Measurements from ENCODE around the gene RHBDF1. TPM values are rescaled to one million over a fixed set of nuclear protein-coding genes. Genes with fewer than 3 reads are reported as not detected.

Gene RHBDF1
- total and polyA plus RNA-seq, 9 of the 15 experiments (the other 6 are each of a cell fraction or from before 2014, with no cell fraction given): 1.0 to 8.2 (median 4.2) TPM

- Histone ChIP-seq H4K20me1 (replicated peaks; ENCODE audit: control insufficient read depth, insufficient read depth, low read length) (peaks cover 10% of the 10 kb centered on the region), H3K27ac (ENCODE audit: extremely low read depth, low read depth, low read length) (no peak overlapping the region), H3K79me2 (ENCODE audit: control insufficient read depth, insufficient read depth, low read length) (no peaks in the 10 kb centered on the region), H3K4me1 (replicated peaks in 1 of 2; ENCODE audit: control insufficient read depth in 2 of 2, insufficient read depth in 2 of 2, low read length in 2 of 2) (peaks cover 0 to 58% of the 10 kb centered on the region in 2 experiments; a peak in 3 of 5 replicates), H3K27me3 (ENCODE audit: control insufficient read depth in 2 of 2, insufficient read depth in 2 of 2, low read length in 2 of 2) (no peaks in the 10 kb centered on the region), H3K9me1 (ENCODE audit: control insufficient read depth, insufficient read depth, low read length) (no peaks in the 10 kb centered on the region), H3K4me3 (no peak overlapping the region), H3K9ac (ENCODE audit: insufficient read depth in 1 of 2, low read depth in 2 of 2, low read length in 2 of 2) (peak overlapping the region in 1 of 2 experiments; percentile 37; a peak in 2 of 4 replicates), H3K4me2 (ENCODE audit: insufficient read depth, low read length) (no peak overlapping the region), H3K36me3 (ENCODE audit: control insufficient read depth, insufficient read depth, low read length) (no peaks in the 10 kb centered on the region), H3K9me3 (replicated peaks; ENCODE audit: control insufficient read depth, insufficient read depth, low read depth, low read length) (no peaks in the 10 kb centered on the region), H2AFZ (ENCODE audit: low read depth, low read length) (no peak overlapping the region)
- intact Hi-C loops (cut with micrococcal nuclease): no loop called here
- no peak for ATAC-seq
- peak; percentile 6 for FAIRE-seq
- CTCF ChIA-PET (ENCODE audit: low intra/inter-chr PET ratio): interaction anchor here (0.8 to 7.3 kb wide), 4 partner anchors 30 to 296 kb away, joined by 3 to 125 read pairs (median 24); partner anchors contain the start of gene HBQ1
- BruUV-seq (replicated peaks): no TSS peak
- POLR2A ChIA-PET: interaction anchor here (0.6 to 1.7 kb wide), 10 partner anchors 9 to 584 kb away, joined by 3 to 8 read pairs (median 4); partner anchors contain the start of genes HBQ1 and POLR3K
- no peak for DNase-seq (ENCODE audit: extremely low read depth in 1 of 4, low spot score in 3 of 4)
- in situ Hi-C loops (cut with MboI): no loop called here
- 54% methylated on average over 13 of the region's 13 CpGs for WGBS (ENCODE audit: insufficient coverage, low coverage, missing lambda C conversion rate)
- TF ChIP-seq ZNF436 (CRISPR knock-in tag; IDR thresholded peaks at IDR 0.05): no peak
- TF ChIP-seq MED1 (CRISPR knock-in tag; IDR thresholded peaks at IDR 0.05; ENCODE audit: borderline replicate concordance): 0 out of 2 replicates have a peak, but pooled peaks have one; percentile 10
- TF ChIP-seq, protein P1, sequence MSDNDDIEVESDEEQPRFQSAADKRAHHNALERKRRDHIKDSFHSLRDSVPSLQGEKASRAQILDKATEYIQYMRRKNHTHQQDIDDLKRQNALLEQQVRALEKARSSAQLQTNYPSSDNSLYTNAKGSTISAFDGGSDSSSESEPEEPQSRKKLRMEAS (CRISPR knock-in tag; IDR thresholded peaks at IDR 0.05): 0 out of 2 replicates have a peak, but pooled peaks have one; percentile 8
Observed at GRCh38 chr16:66309-67182, 5.9 kb downstream of the RHBDF1 start.
